ENCODE measurements around the gene ANTXR1.

Gene ANTXR1

DNA sequence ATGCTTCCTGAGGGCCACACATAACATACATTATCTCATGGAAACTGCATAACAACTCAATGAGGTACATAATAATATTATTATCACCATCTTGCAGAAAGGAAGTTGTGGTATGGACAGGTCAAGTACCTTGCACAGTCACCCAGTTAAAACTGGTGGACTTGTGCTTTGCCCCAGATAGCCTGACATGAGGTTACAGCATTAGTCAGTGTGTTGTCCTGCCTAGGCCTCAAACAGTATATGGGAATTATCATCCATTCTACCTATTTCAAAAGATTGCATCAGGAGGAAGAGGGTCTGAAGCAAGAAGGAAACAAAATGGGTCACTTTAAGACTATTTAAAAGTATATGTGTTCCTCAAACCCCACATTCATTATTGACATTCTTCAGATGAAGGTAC is 5.4 kb upstream of the ANTXR1 start:
- no peak for DNase-seq

GRCh38 chr2:69010437-69011194 is 2.4 kb upstream of the ANTXR1 start:
- no peak for DNase-seq

DNA sequence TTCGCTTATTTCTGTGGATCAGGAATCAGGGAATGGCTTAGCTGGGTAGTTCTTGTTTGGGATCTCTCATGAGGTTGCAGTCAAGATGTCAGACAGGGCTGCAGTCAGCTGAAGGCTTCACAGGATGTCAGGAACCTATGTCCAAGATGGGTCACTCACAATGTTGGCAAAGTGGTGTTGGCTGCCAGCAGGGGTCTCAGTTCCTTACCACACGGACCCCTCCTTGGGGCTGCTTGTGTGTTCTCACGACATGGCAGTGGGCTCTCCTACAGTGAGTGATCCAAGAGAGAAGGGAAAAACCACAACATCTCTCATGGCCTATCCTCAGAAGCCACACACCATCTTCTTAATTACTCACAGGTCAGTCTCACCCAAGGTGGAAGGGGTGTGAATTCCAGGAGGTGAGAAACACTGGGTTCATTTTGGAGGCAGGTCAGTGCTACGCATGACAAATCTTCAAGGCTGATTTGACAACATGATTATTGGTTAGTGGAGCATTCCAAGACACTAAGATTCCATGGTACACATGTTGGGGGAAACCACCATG is 1.3 kb upstream of the ANTXR1 start:
- DNase-seq: no peak

DNA sequence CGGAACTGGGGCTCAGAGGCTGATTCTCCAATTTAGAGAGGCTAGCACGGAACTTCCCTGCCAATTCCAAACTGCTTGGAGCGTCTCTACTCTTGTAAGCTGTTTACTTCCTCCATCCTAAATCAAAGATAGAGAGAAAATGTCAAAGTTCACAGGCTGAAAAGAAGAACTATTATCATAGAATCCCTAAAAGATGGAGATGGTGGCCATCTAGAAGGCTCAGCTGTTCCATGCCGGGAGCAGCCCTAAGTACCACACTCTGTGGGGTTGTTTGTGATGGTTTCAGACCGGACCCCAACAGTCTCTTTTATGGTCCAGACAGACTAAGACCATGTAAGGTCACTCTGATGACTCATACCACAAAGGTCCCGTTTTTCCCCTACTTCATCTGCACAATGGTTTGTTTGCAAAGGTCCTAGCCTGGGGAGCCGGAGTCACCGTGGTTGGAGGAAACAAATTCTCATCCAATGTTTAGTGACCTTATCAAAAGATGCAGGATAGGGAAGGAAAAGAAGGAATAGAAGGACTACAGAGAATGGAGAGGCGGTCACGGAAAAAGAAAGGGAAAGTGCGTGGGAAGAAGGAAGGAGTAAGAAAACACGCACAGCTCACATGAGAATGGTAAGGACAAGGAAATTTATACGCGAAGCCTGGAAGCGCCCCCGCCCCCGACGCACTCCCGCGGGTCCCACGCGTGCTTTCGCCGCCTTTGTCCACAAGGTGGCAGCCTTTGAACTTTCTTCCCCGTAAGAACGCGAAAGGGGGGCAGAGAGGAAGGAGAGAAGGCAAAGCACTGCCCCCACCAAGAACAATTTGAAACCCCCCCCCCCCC is 453 bp upstream of the ANTXR1 start:
- DNase-seq: peak; percentile 60

GRCh38 chr2:69013840-69014821 is 1.2 kb downstream of the ANTXR1 start:
- no peak for DNase-seq

- no peak for DNase-seq
Observed at GRCh38 chr2:69017080-69017479, 4.1 kb downstream of the ANTXR1 start.

GRCh38 chr2:69017835-69018234 is 4.9 kb downstream of the ANTXR1 start:
- no peak for DNase-seq

DNA sequence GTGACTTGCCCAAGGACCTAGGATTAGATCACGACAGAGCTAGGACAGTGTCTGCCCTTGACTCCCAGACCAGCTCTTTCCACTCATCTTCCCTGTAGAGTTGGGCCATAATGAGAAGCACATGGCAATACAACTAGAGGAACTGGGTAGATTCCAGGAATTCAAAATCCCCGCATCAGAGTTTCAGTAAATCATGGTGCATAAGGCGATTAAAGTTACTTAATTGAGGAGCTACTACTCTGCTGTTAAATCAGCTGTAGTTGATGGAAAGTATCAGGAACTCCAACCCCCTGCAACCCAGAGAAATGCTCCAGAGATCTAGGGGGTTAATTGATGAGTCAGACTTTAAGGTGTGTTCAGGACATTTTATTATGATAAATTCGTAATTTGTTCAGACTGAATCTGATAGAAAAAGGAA is 5.7 kb downstream of the ANTXR1 start:
- DNase-seq: no peak

GRCh38 chr2:69020496-69021426 is 7.8 kb downstream of the ANTXR1 start:
- peak; percentile 33 for DNase-seq

DNA sequence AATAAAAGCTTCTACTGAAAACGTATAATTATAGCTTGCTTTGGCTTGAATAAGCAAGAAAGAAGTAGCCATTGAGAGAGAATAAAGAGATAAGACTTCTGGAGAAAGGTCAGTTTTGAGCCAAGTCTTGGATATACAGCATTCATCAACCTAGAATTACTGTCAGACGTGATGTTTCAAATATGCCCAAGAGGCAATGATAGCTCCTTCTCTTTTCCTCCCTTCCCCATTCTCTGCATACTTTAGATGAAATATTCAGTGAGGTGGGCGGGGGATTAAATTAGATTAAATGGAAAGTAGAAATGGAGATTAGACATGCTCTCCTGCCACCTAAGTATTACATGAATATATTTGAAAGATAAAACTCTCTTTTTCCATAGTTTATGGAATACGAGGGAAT is 8.7 kb downstream of the ANTXR1 start:
- DNase-seq: no peak

GRCh38 chr2:69022548-69022947 is 9.6 kb downstream of the ANTXR1 start:
- no peak for DNase-seq

DNA sequence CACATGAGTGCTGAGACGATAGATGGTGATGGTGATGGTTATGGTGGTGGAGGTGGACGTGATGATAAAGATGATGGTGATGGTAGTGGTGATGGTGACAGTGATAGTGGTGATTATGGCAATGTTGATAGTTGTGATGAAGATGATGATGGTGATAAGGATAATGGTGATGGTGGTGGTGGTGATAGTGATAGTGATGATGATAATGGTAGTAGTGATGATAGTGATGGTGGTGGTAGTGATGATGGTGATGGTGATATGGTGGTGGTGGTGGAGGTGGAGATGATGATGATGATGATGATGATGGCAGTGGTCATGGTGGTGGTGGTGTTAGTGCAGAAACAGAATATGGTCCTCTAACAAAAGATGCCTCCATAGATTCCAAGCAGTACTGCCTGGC is 10.3 kb downstream of the ANTXR1 start:
- no peak for DNase-seq

GRCh38 chr2:69026026-69026425 is 13.0 kb downstream of the ANTXR1 start:
- peak; percentile 24 for DNase-seq

GRCh38 chr2:69026691-69027459 is 13.9 kb downstream of the ANTXR1 start:
- DNase-seq: no peak

- DNase-seq: no peak
Observed at GRCh38 chr2:69030800-69031428, 17.9 kb downstream of the ANTXR1 start.

DNA sequence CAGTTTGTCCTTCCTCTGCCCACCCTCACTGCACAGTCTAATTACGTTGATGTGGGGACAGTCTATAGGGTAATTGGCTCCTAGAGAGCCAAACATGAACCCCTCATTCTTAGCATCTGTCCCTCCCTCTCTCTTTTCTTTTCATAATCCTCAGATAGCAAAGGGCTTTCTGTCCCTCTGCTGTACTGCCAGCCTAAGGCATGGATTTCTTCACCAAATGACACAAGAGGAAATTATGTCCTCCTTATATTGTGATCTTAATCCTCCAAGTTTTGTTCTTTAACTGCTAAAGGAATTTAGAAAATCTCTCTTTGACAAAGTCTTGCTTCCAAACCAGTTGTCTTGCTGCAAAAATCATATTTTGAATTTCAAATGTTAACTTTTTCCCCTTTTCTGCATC is 18.5 kb downstream of the ANTXR1 start:
- DNase-seq: no peak

DNA sequence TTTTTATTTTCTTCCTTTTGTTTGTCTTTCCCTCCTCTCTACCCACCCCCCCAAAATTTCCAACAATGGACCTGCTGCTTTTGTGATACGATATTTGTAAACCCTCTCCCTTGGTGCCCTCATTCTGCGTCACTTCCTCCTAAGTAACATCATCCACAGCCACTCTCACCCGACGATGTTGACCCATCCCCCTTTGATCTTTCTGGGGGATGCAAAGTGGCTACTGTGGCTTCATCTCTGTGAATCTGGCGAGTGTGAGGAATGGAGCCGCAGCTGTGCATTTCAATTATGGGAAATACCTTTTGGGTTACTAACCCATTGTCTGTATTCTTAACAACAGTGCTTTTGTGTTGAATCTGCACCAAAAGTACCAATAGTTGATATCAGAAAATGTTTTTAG is 19.4 kb downstream of the ANTXR1 start:
- DNase-seq: no peak

DNA sequence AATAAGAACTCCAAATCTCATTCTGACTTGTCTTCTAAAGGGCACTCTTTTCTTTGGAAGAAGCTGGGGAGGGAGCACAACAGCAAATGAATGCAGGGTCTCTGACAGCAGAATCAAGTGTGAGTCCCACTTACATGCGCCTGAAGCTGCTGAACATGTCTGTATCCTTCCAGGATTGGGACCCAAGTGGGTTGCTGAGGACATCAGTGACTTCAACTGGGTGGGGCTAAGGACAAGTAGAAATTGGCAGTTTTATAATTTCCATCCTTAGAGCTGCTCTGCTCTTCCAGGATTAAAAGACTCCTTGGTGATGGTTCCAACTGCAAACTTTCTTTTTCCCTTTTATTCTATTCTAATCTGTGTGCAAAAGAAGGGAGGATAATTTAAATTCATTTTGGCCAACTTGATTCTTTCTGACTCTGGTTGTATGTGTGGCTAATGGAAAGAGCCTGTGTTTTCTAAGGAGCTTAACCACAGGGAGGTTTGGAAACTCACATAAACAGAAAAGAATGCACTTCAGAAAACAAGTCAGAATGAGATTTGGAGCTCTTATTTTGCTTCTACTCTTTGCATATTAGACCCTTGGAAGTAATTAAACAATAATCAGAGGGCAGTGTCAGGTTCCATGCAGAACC is 20.6 kb downstream of the ANTXR1 start:
- DNase-seq: no peak

- DNase-seq: no peak
Observed at GRCh38 chr2:69034122-69034521, 21.1 kb downstream of the ANTXR1 start.

DNA sequence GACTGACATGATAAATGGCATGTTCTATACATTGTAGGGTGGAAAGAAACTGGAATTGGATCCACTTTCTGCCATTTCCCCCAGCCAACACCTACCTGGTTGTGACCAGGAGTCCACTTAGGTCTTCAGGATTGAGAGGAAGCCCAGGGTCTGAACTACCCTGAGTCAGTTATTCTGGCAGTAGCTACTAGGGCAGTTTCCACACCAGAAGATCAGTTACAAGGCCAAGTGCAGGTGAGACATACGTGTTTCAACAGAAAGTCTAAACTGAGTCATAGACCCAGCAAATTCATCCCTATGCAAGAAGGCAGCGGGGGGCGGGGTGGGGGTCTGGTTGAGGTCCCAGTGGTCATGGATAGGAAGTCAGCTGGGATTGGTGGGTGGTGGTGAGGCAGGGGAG is 21.9 kb downstream of the ANTXR1 start:
- DNase-seq: no peak
